Measurements from ENCODE around the gene INO80D.

INO80D gene

DNA sequence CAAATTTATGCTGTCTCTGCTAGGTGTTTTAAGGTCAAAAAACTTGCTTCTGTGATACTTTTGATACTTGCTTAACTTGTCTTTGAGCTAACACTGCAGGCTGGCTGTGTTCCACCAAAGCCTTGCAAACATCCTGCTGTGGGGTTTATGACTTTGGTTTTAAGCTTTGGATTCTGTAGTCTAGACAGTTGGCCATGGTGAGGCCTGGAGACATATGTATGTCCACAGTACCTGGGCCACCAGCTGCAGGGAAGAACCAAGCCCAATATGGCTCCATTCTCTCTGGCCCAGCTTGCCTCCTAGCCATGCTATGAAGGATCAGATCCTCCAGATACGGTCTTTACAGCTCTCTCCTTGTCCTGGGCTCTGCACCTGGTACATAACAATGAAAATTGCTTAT is 113.9 kb downstream of the INO80D start:
- Histone ChIP-seq H3K27ac (ENCODE audit: extremely low read depth, low read depth, low read length) (no peak overlapping the region), H3K9me3 (ENCODE audit: control insufficient read depth, insufficient read depth, low read depth, low read length) (no peaks in the 10 kb centered on the region), H3K4me1 (ENCODE audit: control insufficient read depth, insufficient read depth, low read length) (no peaks in the 10 kb centered on the region), H3K36me3 (ENCODE audit: control insufficient read depth in 2 of 2, insufficient read depth in 1 of 2, low read length in 2 of 2) (no peaks in the 10 kb centered on the region), H3K4me3 (ENCODE audit: low read depth, low read length) (no peak overlapping the region)
- ChIA-PET POLR2A (no interaction called here), CTCF (interaction anchor here (1.5 kb wide), 1 partner anchor 24 kb away, joined by 4 read pairs; no protein-coding TSS in a partner anchor)
- no peak for TF ChIP-seq GFI1B (tag by site-specific recombination; IDR thresholded peaks at IDR 0.05)
- TF ChIP-seq ZNF510 (tag by site-specific recombination; IDR thresholded peaks at IDR 0.05; ENCODE audit: insufficient replicate concordance) = no peak
- TF ChIP-seq ZBTB17 (tag by site-specific recombination; IDR thresholded peaks at IDR 0.05) = no peak
- TF ChIP-seq ZNF324 (tag by site-specific recombination; IDR thresholded peaks at IDR 0.05) = no peak
- no peak for TF ChIP-seq ZFP69B (tag by site-specific recombination; IDR thresholded peaks at IDR 0.05)
- no peak for TF ChIP-seq ZFHX2 (tag by site-specific recombination; conservative IDR thresholded peaks at IDR 0.05)
- no peak for TF ChIP-seq ZNF658 (tag by site-specific recombination; IDR thresholded peaks at IDR 0.05)
- no peak for TF ChIP-seq ZNF223 (tag by site-specific recombination; IDR thresholded peaks at IDR 0.05)
- no peak for TF ChIP-seq ZNF791 (tag by site-specific recombination; IDR thresholded peaks at IDR 0.05)
- no peak for TF ChIP-seq ZNF146 (tag by site-specific recombination; IDR thresholded peaks at IDR 0.05)
- no peak for TF ChIP-seq OSR2 (tag by site-specific recombination; IDR thresholded peaks at IDR 0.05)
- TF ChIP-seq, protein P1, sequence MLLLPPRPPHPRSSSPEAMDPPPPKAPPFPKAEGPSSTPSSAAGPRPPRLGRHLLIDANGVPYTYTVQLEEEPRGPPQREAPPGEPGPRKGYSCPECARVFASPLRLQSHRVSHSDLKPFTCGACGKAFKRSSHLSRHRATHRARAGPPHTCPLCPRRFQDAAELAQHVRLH (tag by site-specific recombination; IDR thresholded peaks at IDR 0.05) = no peak
- no peak for TF ChIP-seq MZF1 (tag by site-specific recombination; IDR thresholded peaks at IDR 0.05; ENCODE audit: borderline replicate concordance)
- TF ChIP-seq ZNF571 (tag by site-specific recombination; IDR thresholded peaks at IDR 0.05) = no peak

DNA sequence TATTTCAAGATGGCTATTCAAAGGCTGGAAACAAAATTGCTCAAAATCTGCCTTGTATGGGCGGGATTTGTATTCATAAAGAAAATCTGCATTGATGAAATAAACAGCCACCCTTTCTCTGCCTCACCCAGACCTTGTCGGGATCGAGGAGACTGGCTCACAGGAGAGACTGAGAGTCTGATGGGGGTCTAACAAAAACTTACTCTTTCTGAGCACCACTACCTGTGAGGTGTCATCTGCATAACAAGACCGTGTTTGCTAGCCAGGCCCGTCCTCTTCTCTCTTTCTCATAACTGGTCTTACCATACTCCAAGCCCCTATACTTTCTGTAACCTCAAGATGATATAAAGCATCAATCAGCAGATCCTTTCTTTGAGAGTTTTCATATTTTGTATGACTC is 115.6 kb downstream of the INO80D start:
- Histone ChIP-seq H3K36me3 (ENCODE audit: control insufficient read depth in 2 of 2, insufficient read depth in 1 of 2, low read length in 2 of 2) (no peaks in the 10 kb centered on the region), H3K27ac (ENCODE audit: extremely low read depth, low read depth, low read length) (no peak overlapping the region), H3K9me3 (ENCODE audit: control insufficient read depth, insufficient read depth, low read depth, low read length) (no peaks in the 10 kb centered on the region), H3K4me3 (ENCODE audit: low read depth, low read length) (no peak overlapping the region), H3K4me1 (ENCODE audit: control insufficient read depth, insufficient read depth, low read length) (no peaks in the 10 kb centered on the region)
- CTCF ChIA-PET = interaction anchor here (1.2 kb wide), 1 partner anchor 22 kb away, joined by 3 read pairs; no protein-coding TSS in a partner anchor
- POLR2A ChIA-PET = no interaction called here
- TF ChIP-seq ZNF140 (tag by site-specific recombination; IDR thresholded peaks at IDR 0.05) (no peak), ZNF571 (tag by site-specific recombination; IDR thresholded peaks at IDR 0.05) (no peak), ZNF76 (tag by site-specific recombination; IDR thresholded peaks at IDR 0.05; ENCODE audit: borderline replicate concordance, low read depth) (no peak), ZNF324 (tag by site-specific recombination; IDR thresholded peaks at IDR 0.05) (no peak), SCRT2 (tag by site-specific recombination; IDR thresholded peaks at IDR 0.05) (no peak), ZBTB21 (tag by site-specific recombination; IDR thresholded peaks at IDR 0.05) (no peak), ZNF211 (tag by site-specific recombination; IDR thresholded peaks at IDR 0.05; ENCODE audit: low read depth) (no peak), ZNF830 (tag by site-specific recombination; IDR thresholded peaks at IDR 0.05; ENCODE audit: low read depth) (no peak), HOXD13 (CRISPR knock-in tag; IDR thresholded peaks at IDR 0.05; ENCODE audit: borderline replicate concordance) (no peak), ZNF157 (tag by site-specific recombination; IDR thresholded peaks at IDR 0.05) (no peak), ZNF132 (tag by site-specific recombination; IDR thresholded peaks at IDR 0.05; ENCODE audit: borderline replicate concordance) (no peak)
- TF ChIP-seq, protein P2, sequence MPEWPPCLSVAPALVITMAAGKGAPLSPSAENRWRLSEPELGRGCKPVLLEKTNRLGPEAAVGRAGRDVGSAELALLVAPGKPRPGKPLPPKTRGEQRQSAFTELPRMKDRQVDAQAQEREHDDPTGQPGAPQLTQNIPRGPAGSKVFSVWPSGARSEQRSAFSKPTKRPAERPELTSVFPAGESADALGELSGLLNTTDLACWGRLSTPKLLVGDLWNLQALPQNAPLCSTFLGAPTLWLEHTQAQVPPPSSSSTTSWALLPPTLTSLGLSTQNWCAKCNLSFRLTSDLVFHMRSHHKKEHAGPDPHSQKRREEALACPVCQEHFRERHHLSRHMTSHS (tag by site-specific recombination; IDR thresholded peaks at IDR 0.05) = no peak
- TF ChIP-seq, protein P3, sequence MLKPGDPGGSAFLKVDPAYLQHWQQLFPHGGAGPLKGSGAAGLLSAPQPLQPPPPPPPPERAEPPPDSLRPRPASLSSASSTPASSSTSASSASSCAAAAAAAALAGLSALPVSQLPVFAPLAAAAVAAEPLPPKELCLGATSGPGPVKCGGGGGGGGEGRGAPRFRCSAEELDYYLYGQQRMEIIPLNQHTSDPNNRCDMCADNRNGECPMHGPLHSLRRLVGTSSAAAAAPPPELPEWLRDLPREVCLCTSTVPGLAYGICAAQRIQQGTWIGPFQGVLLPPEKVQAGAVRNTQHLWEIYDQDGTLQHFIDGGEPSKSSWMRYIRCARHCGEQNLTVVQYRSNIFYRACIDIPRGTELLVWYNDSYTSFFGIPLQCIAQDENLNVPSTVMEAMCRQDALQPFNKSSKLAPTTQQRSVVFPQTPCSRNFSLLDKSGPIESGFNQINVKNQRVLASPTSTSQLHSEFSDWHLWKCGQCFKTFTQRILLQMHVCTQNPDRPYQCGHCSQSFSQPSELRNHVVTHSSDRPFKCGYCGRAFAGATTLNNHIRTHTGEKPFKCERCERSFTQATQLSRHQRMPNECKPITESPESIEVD (tag by site-specific recombination; IDR thresholded peaks at IDR 0.05) = no peak
- TF ChIP-seq, protein P4, sequence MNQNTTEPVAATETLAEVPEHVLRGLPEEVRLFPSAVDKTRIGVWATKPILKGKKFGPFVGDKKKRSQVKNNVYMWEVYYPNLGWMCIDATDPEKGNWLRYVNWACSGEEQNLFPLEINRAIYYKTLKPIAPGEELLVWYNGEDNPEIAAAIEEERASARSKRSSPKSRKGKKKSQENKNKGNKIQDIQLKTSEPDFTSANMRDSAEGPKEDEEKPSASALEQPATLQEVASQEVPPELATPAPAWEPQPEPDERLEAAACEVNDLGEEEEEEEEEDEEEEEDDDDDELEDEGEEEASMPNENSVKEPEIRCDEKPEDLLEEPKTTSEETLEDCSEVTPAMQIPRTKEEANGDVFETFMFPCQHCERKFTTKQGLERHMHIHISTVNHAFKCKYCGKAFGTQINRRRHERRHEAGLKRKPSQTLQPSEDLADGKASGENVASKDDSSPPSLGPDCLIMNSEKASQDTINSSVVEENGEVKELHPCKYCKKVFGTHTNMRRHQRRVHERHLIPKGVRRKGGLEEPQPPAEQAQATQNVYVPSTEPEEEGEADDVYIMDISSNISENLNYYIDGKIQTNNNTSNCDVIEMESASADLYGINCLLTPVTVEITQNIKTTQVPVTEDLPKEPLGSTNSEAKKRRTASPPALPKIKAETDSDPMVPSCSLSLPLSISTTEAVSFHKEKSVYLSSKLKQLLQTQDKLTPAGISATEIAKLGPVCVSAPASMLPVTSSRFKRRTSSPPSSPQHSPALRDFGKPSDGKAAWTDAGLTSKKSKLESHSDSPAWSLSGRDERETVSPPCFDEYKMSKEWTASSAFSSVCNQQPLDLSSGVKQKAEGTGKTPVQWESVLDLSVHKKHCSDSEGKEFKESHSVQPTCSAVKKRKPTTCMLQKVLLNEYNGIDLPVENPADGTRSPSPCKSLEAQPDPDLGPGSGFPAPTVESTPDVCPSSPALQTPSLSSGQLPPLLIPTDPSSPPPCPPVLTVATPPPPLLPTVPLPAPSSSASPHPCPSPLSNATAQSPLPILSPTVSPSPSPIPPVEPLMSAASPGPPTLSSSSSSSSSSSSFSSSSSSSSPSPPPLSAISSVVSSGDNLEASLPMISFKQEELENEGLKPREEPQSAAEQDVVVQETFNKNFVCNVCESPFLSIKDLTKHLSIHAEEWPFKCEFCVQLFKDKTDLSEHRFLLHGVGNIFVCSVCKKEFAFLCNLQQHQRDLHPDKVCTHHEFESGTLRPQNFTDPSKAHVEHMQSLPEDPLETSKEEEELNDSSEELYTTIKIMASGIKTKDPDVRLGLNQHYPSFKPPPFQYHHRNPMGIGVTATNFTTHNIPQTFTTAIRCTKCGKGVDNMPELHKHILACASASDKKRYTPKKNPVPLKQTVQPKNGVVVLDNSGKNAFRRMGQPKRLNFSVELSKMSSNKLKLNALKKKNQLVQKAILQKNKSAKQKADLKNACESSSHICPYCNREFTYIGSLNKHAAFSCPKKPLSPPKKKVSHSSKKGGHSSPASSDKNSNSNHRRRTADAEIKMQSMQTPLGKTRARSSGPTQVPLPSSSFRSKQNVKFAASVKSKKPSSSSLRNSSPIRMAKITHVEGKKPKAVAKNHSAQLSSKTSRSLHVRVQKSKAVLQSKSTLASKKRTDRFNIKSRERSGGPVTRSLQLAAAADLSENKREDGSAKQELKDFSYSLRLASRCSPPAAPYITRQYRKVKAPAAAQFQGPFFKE (tag by site-specific recombination; IDR thresholded peaks at IDR 0.05; ENCODE audit: borderline replicate concordance) = no peak
- TF ChIP-seq, protein P5, sequence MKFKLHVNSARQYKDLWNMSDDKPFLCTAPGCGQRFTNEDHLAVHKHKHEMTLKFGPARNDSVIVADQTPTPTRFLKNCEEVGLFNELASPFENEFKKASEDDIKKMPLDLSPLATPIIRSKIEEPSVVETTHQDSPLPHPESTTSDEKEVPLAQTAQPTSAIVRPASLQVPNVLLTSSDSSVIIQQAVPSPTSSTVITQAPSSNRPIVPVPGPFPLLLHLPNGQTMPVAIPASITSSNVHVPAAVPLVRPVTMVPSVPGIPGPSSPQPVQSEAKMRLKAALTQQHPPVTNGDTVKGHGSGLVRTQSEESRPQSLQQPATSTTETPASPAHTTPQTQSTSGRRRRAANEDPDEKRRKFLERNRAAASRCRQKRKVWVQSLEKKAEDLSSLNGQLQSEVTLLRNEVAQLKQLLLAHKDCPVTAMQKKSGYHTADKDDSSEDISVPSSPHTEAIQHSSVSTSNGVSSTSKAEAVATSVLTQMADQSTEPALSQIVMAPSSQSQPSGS (tag by site-specific recombination; IDR thresholded peaks at IDR 0.05; ENCODE audit: low read depth) = no peak

Measured in HEK293 (cell line).